GM08714 (cell line): ENCODE results near the gene TEX13C.
"Not testable (repeated sequence)": the region's sequence is repeated elsewhere in the genome, so short reads cannot be mapped to it uniquely, and the experiment has no call there.

Experiments used
- H3K4me3 ChIP-seq: fragments of 200-500 bp; sonication (Bioruptor generic); 2 replicates; pipeline ENCODE4 v1.5.1; 2014; ENCODE audit warnings: mild to moderate bottlenecking, low read length, inconsistent platforms
- ZNF274 ChIP-seq: IDR thresholded peaks from 2 replicates; pipeline ENCODE4 v1.6.1; 2012; ENCODE audit warnings: mild to moderate bottlenecking, low read depth, low read length

Gene TEX13C

DNA sequence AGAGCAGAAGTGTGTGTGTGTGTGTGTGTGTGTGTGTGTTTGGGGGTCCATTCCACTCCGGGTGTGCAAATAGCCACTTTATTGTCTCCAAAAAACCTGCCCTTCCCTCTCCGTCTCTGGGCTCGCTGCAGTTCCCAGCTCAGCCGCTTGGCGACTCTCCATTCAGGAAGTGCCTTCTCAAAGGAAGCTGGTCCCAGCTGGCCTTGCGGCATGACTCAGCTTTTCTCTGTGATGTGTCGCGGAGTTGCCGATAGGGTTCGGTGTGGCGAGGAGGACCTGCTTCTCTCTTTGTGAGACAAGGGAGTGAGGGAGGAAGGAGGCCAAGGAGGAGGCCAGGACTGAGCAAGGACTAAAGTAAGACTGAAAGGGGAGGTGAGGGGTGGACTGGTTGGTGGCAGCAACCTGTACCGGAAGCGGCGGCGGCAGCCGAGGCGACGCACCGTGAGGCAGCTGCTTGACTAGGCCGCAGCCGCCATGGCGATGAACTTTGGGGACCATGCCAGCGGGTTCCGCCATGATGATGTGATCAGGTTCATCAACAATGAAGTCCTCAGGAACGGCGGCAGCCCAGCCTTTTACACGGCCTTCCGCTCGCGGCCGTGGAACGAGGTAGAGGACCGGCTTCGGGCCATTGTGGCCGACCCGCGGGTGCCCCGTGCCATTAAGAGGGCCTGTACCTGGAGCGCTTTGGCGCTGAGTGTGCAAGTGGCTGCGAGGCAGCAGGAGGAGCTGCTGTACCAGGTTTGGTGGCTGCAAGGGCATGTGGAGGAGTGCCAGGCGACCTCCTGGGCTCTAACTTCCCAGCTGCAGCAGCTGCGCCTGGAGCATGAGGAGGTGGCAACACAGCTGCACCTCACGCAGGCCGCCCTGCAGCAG, at the start of gene TEX13C:
Gene TEX13C, plus strand, starts transcription at position 226 of the 876 bp plus-strand sequence. Its CDS starts 249 bp downstream, at position 475.
- H3K4me3 ChIP-seq = no peak within 1 kb of the TSS
- TF ChIP-seq ZNF274 = no peak

DNA sequence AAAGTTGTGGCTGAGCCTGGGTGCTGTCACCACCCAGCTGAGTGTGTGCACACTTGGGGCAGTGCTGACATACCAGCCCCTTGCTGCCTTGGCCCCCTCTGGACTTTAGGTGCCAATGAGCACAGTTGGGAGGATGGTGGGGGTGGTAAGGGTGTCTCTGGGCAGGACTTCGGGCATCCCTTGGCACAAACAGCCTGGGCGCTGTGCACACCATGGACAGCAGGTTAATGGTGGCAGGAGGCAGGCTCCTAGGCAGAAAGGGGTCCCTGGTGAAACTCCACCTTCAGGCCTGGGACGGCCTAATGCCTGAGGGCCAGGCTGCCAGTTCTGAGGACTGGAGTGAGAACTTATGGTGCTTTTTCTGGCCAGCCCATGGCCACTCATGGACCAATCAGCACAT, 32.4 kb upstream of the TEX13C start:
- H3K4me3 ChIP-seq = no peak overlapping the region
- no peak for TF ChIP-seq ZNF274

DNA sequence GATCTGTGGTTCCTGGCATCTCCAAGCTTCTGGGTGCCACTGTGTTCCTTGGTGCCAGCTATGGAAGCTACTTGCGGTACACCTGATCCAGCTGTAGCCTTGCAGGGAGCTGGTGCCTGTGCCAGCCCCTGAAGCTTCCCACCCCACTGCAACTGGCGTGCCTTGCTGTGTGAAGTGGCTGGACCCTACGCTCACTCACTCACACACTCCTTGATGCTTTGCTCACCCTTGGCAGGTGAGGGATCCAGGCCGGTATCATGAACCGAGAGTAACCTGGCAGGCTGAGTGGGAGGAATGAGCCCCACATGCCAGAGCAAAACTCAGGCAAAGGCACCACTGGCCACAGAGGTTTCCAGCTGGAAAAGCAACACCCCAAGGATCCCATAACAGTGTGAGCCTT, 31.3 kb upstream of the TEX13C start:
- H3K4me3 ChIP-seq = no peak overlapping the region
- TF ChIP-seq ZNF274 = no peak

DNA sequence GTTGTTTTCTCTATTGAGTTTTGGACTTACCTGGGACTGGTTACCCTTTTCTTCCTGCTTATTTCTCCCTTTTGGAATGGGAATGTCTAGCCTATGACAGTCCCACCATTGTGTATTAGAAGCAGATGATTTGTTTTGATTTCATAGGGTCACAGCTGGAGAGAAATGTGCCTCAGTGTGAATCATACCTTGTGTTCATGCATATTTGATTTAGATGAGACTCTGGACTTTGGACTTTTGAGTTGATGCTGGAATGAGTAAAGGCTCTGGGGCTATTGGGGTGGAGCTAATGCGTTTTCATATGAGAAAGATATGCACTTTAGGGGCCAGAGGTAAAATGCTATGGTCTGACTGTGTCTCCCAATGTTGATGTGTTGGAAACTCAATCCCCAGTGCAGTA, 30.5 kb upstream of the TEX13C start:
- no peak for TF ChIP-seq ZNF274
- no peak overlapping the region for H3K4me3 ChIP-seq

DNA sequence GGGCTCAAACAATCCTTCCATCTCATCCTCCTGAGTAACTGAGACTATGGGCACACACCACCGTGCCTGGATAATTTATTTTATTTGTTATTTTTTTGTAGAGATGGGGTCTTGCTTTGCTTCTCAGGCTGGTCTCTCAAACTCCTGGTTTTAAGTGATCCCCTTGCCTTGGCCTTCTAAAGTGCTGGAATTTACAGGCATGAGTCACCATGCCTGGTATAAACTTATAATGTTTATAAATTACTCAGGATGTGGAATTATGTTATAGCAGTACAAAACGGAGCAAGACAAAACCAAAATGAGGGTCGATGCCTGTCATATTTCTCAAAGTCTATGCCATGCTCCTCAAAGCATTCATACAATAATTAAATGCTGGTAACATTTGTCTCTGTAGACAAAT, 29.8 kb upstream of the TEX13C start:
- H3K4me3 ChIP-seq = no peak overlapping the region
- no peak for TF ChIP-seq ZNF274

DNA sequence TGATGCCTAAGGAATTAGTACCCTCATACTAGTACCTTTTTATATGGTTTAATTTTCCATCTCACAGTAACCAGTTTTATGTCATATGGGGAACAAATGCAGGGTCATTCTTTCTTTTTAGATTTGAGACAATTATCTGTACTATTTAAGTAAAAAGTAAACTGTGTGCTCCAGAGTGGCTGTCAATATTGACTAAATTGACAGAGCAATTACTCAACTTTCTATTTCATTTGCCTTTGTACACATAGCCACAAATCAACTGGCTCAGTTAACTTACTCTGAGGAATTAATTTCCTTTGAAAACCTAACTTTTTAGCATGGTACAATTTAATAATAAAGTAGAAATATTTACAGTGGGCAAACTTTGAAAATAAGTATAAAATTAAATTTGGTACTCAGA, 28.5 kb upstream of the TEX13C start:
- no peak for TF ChIP-seq ZNF274
- no peak overlapping the region for H3K4me3 ChIP-seq

DNA sequence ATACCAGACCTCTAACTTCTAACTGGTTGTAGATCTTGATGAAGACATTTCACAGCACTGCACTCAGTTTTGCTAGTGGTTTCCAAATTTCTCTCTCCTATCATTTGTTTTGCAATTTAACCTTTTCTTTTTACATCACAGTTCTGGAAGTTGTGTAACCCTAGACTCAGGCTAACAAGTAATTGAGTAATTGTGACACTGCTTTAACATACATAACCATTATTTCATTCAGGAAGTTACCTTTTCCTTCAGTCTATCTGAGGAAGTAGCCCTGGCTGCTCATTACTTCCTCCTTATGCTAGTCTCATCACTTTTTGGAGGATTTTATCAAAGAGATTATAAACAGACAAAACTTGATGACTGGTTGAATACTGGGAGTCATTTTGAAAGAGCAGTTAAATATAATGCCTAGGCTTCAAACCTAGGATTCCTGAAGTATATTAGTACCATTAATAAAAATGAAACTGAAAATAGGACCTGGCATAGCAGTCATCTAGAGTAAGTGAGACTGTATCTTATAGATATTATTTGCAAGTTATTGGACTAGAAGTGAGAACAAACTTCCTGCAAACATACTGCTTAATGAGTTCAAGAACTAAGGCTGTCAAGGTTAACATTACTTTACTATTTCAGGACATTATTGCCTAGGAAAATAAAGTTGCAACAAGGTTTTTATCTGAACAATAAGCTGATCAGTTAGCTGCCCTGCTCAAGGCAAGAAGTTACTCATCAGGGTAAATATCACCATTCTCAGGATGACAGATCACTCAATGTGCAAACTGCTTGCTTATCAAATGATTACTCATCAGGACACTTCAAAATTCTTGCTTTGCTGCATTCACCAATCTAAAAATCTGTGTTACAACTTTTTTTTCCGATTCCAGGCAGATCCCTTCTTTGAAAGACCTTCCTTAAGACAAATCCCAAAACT, 25.6 kb upstream of the TEX13C start:
- no peak for TF ChIP-seq ZNF274
- no peak overlapping the region for H3K4me3 ChIP-seq

DNA sequence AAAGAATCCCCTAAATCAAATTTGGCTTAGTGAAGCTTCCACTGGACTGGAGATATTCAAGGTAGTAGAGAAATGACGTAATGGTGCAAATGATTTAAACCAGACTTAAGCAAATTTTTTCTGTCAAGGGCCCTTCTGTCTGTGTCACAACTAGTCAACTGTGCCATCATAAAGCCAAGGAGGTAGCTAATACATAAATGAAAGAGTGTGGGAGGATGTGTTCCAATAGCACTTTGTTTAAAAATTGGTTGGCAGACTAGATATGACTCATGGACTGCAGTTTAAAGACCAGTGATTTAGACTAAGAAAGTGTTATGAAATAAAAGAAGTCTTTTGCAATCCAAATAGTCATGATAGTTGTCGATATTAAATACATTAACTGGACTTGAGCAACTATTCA, 24.3 kb upstream of the TEX13C start:
- no peak overlapping the region for H3K4me3 ChIP-seq
- no peak for TF ChIP-seq ZNF274

DNA sequence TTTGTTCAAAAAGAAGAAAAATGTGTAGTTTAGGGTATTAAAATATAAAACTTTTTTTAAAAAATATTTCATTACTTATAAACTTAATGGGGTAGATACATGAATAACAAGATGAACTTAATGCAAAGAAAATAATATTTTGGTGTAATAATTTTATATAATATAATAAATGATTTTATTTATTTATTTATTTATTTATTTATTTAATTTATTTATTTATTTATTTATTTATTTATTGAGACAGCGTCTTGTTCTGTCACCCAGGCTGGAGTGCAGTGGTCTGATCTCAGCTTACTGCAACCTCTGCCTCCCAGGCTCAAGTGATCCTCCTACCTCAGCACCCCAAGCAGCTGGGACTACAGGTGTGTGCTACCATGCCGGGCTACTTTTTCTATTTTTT, 20.8 kb upstream of the TEX13C start:
- H3K4me3 ChIP-seq = no peak overlapping the region
- TF ChIP-seq ZNF274 = no peak

DNA sequence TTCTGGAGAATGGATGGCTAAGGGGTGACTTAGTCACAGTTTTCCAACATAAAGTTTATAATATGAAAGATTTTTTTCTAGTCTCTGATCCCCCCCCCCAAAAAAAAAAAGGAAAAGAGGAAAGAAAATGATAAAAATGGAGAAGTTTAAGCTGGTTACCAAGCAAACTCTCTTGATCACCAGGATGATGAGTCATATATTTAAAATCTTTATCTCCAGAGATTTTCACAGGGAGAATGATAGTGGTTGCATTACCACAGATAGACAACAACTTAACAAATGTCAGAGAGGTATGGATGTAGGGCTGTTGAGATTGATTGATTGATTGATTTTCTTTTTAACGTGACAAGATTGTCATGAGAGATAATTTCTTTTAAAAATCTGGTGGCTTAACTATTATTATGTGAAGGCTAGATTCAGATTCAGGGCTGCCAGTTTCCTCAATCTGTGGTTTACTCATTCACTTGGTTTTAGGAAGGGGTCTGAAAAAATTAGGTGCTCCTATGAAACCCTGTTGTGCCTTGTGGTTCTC, 13.3 kb upstream of the TEX13C start:
- H3K4me3 ChIP-seq = no peak overlapping the region
- TF ChIP-seq ZNF274 = no peak

DNA sequence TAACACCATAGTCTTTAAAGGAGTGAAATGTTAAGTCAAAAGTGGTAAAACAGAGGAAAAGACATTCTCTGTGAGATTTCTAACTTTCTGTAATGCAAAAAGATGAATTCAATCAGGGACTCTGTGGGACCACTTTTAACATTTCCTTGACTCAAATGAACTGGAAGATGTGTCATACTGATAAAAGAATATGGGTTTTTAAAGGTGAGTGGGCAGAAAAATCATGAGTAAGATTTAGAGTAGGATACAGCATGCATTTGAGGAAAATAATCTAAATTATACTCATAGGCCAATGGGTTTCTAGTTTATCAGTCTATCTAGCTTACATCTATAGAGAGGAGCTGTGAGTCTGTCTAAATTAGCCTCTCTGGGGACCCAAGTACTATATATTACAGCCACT, 11.0 kb upstream of the TEX13C start:
- TF ChIP-seq ZNF274 = no peak
- H3K4me3 ChIP-seq = no peak overlapping the region

DNA sequence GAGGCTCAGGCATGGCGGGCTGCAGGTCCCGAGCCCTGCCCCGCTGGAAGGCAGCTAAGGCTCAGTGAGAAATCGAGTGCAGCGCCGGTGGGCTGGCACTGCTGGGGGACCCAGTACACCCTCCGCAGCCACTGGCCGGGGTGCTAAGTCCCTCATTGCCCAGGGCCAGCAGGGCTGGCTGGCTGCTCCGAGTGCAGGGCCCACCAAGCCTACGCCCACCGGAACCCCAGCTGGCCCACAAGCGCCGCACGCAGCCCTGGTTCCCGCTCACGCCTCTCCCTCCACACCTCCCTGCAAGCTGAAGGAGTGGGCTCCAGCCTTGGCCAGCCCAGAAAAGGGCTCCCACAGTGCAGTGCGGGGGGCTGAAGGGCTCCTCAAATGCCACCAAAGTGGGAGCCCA, 505 bp upstream of the TEX13C start:
- H3K4me3 ChIP-seq = not testable (repeated sequence)

DNA sequence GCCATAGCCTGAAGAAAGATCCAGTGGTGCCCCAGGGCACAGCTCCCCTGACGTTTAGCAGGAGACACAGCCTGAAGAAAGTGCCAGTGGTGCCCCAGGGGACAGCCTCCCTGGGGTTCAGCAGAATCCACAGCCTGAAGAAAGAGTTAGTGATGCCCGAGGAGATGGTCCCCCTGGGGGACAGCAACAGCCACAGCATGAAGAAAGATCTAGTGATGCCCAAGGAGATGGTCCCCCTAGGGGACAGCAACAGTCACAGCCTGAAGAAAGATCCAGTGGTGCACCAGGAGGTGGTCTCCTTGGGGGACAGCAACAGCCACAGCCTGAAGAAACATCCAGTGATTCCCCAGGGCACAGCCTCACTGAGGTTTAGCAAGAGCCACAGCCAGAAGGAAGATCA, 2.8 kb downstream of the TEX13C start:
- no peak overlapping the region for H3K4me3 ChIP-seq
- TF ChIP-seq ZNF274 = no peak

DNA sequence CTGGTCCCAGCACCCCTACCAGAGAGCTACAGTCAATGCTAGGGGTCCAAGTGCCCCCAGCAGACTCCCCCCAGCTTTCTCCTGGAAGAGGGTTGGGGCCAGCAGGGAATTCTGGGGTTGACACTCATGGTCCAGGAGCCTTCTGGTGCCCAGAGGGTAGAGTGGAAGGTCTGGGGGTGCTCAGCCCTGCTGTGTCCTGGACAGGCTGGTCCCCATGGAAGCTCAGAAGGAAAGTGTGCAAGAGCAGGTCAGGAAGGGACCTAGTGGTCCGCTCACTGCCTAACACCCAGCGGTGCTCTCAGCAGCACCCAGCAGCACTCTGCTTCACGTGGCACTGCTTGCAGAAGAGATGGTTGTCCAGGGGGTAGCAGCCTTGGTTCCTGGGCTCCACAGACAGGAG, 6.9 kb downstream of the TEX13C start:
- no peak overlapping the region for H3K4me3 ChIP-seq
- no peak for TF ChIP-seq ZNF274

DNA sequence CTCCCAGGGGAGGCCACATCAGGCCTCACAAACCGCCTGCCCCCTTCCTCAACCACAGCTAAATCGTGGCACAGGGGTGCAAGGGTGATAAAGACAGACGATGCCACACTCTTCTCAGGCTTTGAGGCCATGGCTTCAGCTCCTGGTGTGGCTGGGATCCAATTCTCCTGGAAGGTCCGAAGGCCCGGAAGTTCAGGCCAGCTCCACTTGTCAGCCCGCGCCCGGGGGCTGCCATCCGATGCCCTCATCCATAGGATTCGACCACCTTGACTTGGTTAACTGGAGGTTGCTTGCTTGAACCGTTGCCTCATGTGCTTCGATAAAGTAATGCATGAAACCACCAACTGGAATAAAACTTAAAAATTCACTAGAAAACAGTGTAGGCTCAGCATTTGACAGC, 8.2 kb downstream of the TEX13C start:
- no peak overlapping the region for H3K4me3 ChIP-seq
- no peak for TF ChIP-seq ZNF274
